ENCODE data around the gene ZGRF1. TPM values are rescaled to one million over a fixed set of nuclear protein-coding genes. Genes with fewer than 3 reads are reported as not detected.

ZGRF1 gene
- polyA plus RNA-seq, 2 of the 4 experiments (the other 2 are of a cell fraction) = 5.4 to 7.4 TPM

- H3K4me1 ChIP-seq = no peaks in the 10 kb centered on the region
- H3K4me3 ChIP-seq = no peak overlapping the region
- 39% methylated on average over 1 of the region's 1 CpG for WGBS (ENCODE audit: missing lambda C conversion rate)
- DNase-seq (ENCODE audit: low read depth in 1 of 2, low spot score in 1 of 2) = no peak
- TF ChIP-seq HMGXB4 (CRISPR knock-in tag; IDR thresholded peaks at IDR 0.05; ENCODE audit: borderline replicate concordance) = no peak
- TF ChIP-seq NFE2L2 (conservative IDR thresholded peaks at IDR 0.05; ENCODE audit: low read length) = no peak
- TF ChIP-seq FOSL2 (IDR thresholded peaks at IDR 0.05) = no peak
- TF ChIP-seq FOSL2 (CRISPR knock-in tag; IDR thresholded peaks at IDR 0.05) = no peak
- no peak for TF ChIP-seq EHF (CRISPR knock-in tag; IDR thresholded peaks at IDR 0.05)
- no peak for TF ChIP-seq HOXB5 (CRISPR knock-in tag; IDR thresholded peaks at IDR 0.05)
- no peak for TF ChIP-seq ZNF302 (CRISPR knock-in tag; IDR thresholded peaks at IDR 0.05)
- no peak for TF ChIP-seq BHLHE40 (IDR thresholded peaks at IDR 0.05; ENCODE audit: low read depth, low read length)
- no peak for TF ChIP-seq TP53 (CRISPR knock-in tag; IDR thresholded peaks at IDR 0.05)
- no peak for TF ChIP-seq CBX2 (IDR thresholded peaks at IDR 0.05; ENCODE audit: borderline replicate concordance, low read depth)
- TF ChIP-seq EP300 (IDR thresholded peaks at IDR 0.05) = no peak
- no peak for TF ChIP-seq JUN (IDR thresholded peaks at IDR 0.05)
- TF ChIP-seq HOXB13 (CRISPR knock-in tag; IDR thresholded peaks at IDR 0.05; ENCODE audit: low read depth) = no peak
- TF ChIP-seq CTCF (IDR thresholded peaks at IDR 0.05) = no peak
- no peak for TF ChIP-seq HDAC2 (IDR thresholded peaks at IDR 0.05)
- no peak for TF ChIP-seq SMC3 (IDR thresholded peaks at IDR 0.05)
- no peak for TF ChIP-seq EHMT2 (IDR thresholded peaks at IDR 0.05; ENCODE audit: low read depth)
- no peak for TF ChIP-seq FOSB (CRISPR knock-in tag; IDR thresholded peaks at IDR 0.05)
- TF ChIP-seq HEYL (CRISPR knock-in tag; IDR thresholded peaks at IDR 0.05) = no peak
- no peak for TF ChIP-seq RARB (CRISPR knock-in tag; IDR thresholded peaks at IDR 0.05)
- no peak for TF ChIP-seq ZFP36 (IDR thresholded peaks at IDR 0.05; ENCODE audit: borderline replicate concordance, partially characterized antibody)
- no peaks in the 10 kb centered on the region for H3K9me3 ChIP-seq
- ChIA-PET POLR2A (no interaction called here), CTCF (interaction anchor here (0.6 kb wide), 1 partner anchor 58 kb away, joined by 4 read pairs; no protein-coding TSS in a partner anchor)
- no peak for ATAC-seq
- H3K27ac ChIP-seq = no peak overlapping the region
- no peak for FAIRE-seq
- no peak overlapping the region for H3K4me2 ChIP-seq
Observed at GRCh38 chr4:112673686-112674085, 37.0 kb upstream of the ZGRF1 start.

GRCh38 chr4:112673076-112673475, 36.4 kb upstream of the ZGRF1 start:
- H3K27ac ChIP-seq = no peak overlapping the region
- no peaks in the 10 kb centered on the region for H3K4me1 ChIP-seq
- DNase-seq (ENCODE audit: low read depth in 1 of 2, low spot score in 1 of 2) (no peak), FAIRE-seq (no peak), ATAC-seq (no peak)
- no peak overlapping the region for H3K4me2 ChIP-seq
- no peak overlapping the region for H3K4me3 ChIP-seq
- TF ChIP-seq CTCF (IDR thresholded peaks at IDR 0.05) (no peak), POLR2AphosphoS2 (conservative IDR thresholded peaks at IDR 0.05; ENCODE audit: low read length) (no peak), HOXB5 (CRISPR knock-in tag; IDR thresholded peaks at IDR 0.05) (no peak), SMC3 (IDR thresholded peaks at IDR 0.05) (no peak), E2F6 (IDR thresholded peaks at IDR 0.05; ENCODE audit: borderline replicate concordance, low read depth) (no peak), ZC3H11A (IDR thresholded peaks at IDR 0.05) (no peak), CBX2 (IDR thresholded peaks at IDR 0.05; ENCODE audit: borderline replicate concordance, low read depth) (no peak), NPAS2 (CRISPR knock-in tag; IDR thresholded peaks at IDR 0.05; ENCODE audit: borderline replicate concordance) (no peak), BHLHE40 (IDR thresholded peaks at IDR 0.05; ENCODE audit: low read depth, low read length) (no peak), FOSL2 (IDR thresholded peaks at IDR 0.05) (no peak), FOSL2 (CRISPR knock-in tag; IDR thresholded peaks at IDR 0.05) (no peak), HDAC2 (IDR thresholded peaks at IDR 0.05) (no peak)
- ChIA-PET POLR2A (no interaction called here), CTCF (no interaction called here)
- H3K9me3 ChIP-seq = no peaks in the 10 kb centered on the region

All from A549 (cell line).